H1 (cell line): ENCODE measurements around the gene EPB41L4B. TPM values are rescaled to one million over a fixed set of nuclear protein-coding genes. Genes with fewer than 3 reads are reported as not detected.

Source experiments
- CTCF ChIA-PET: fragments of 300-600 bp; sonication (Branson Sonifier 250); formaldehyde crosslinking; loops from one replicate; lab custom pipeline; 2021; ENCODE audit not compliant: partially characterized antibody; lab: Charles Lee
- POLR2A ChIA-PET: fragments of 300-600 bp; sonication (Branson Sonifier 250); formaldehyde crosslinking; loops from one replicate; lab custom pipeline; 2021; ENCODE audit warnings: inconsistent platforms; ENCODE audit not compliant: partially characterized antibody; lab: Charles Lee
- DNase-seq, 2 experiments: peaks; one replicate each; pipeline versions ENCODE4 v3.0.0 to v3.0.0-alpha.2; 2010 to 2022; ENCODE audit warnings: low spot score in 2 of 2, low read depth in 1 of 2, mixed read lengths in 1 of 2
- FAIRE-seq: peaks from 2 replicates; lab custom pipeline; 2011; peaks lifted over from hg19 to GRCh38; lab: Jason Lieb, UNC
- H2AFZ ChIP-seq: 2 replicates; pipeline ENCODE4 v1.8.1; 2012; ENCODE audit warnings: low read length, inconsistent platforms
- H2AK5ac ChIP-seq: 2 replicates; pipeline ENCODE4 v1.6.1; 2013; ENCODE audit warnings: low read depth, low read length
- H2BK120ac ChIP-seq: replicated peaks from 2 replicates; pipeline ENCODE3; 2013; ENCODE audit warnings: low read depth, low read length, inconsistent platforms
- H2BK12ac ChIP-seq: 2 replicates; pipeline ENCODE4 v1.6.1; 2013; ENCODE audit warnings: low read depth, low read length
- H2BK15ac ChIP-seq: 2 replicates; pipeline ENCODE4 v1.6.1; 2013; ENCODE audit warnings: low read length
- H2BK20ac ChIP-seq: 2 replicates; pipeline ENCODE4 v1.6.1; 2013; ENCODE audit warnings: low read length
- H2BK5ac ChIP-seq: 2 replicates; pipeline ENCODE4 v1.6.1; 2013; ENCODE audit warnings: low read depth, low read length
- H3K14ac ChIP-seq: 2 replicates; pipeline ENCODE4 v1.6.1; 2013; ENCODE audit warnings: inconsistent platforms; ENCODE audit not compliant: insufficient read length
- H3K18ac ChIP-seq: 2 replicates; pipeline ENCODE4 v1.6.1; 2013; ENCODE audit warnings: low read length; ENCODE audit errors: extremely low read depth
- H3K23ac ChIP-seq: 2 replicates; pipeline ENCODE4 v1.6.1; 2013; ENCODE audit warnings: inconsistent platforms; ENCODE audit not compliant: insufficient read length
- H3K23me2 ChIP-seq: 2 replicates; pipeline ENCODE4 v1.6.1; 2013; ENCODE audit warnings: low read depth, low read length
- H3K27ac ChIP-seq: 2 replicates; pipeline ENCODE4 v1.6.1; 2011; ENCODE audit warnings: low read depth, low read length, inconsistent platforms
- H3K27me3 ChIP-seq, 4 experiments: replicated peaks in 1 of 4; 1 replicate in 1 of 4; 2 replicates in 3 of 4; pipeline versions ENCODE4 v1.6.1 to v1.8.1; 2011 to 2013; ENCODE audit warnings: low read length in 3 of 4, mild to moderate bottlenecking in 3 of 4, inconsistent platforms in 2 of 4, mixed read lengths in 2 of 4, moderate library complexity in 1 of 4; ENCODE audit not compliant: control insufficient read depth in 3 of 4, insufficient read depth in 3 of 4; ENCODE audit errors: extremely low read depth in 1 of 4
- H3K36me3 ChIP-seq, 4 experiments: 2 replicates each; pipeline versions ENCODE4 v1.6.1 to v1.8.1; 2011 to 2013; ENCODE audit warnings: mild to moderate bottlenecking in 4 of 4, low read length in 3 of 4, moderate library complexity in 2 of 4, control low read depth in 1 of 4, inconsistent platforms in 1 of 4; ENCODE audit not compliant: insufficient read depth in 4 of 4, control insufficient read depth in 2 of 4
- H3K4ac ChIP-seq: replicated peaks from 2 replicates; pipeline ENCODE3; 2013; ENCODE audit warnings: low read length, low read depth, mixed read lengths, inconsistent platforms; ENCODE audit not compliant: insufficient read length
- H3K4me1 ChIP-seq, 4 experiments: replicated peaks in 1 of 4; 1 replicate in 1 of 4; 2 replicates in 3 of 4; pipeline versions ENCODE4 v1.6.1 to v1.8.1; 2011 to 2013; ENCODE audit warnings: low read length in 3 of 4, inconsistent platforms in 2 of 4, mixed read lengths in 1 of 4; ENCODE audit not compliant: insufficient read depth in 4 of 4, control insufficient read depth in 3 of 4
- H3K4me2 ChIP-seq, 2 experiments: 2 replicates each; pipeline versions ENCODE4 v1.6.1 to v1.8.1; 2011 to 2013; ENCODE audit warnings: low read depth in 2 of 2, low read length in 2 of 2, control low read depth in 1 of 2, inconsistent platforms in 1 of 2, mild to moderate bottlenecking in 1 of 2; ENCODE audit not compliant: insufficient read depth in 1 of 2
- H3K4me3 ChIP-seq, 4 experiments: fragments of 200-600, 300-600 bp in 1 of 4; sonication (generic), shearing (Covaris generic), sonication (Bioruptor Twin) in 1 of 4; 2 replicates each; pipeline versions ENCODE4 v1.5.1 to v1.8.1; 2011 to 2016; ENCODE audit warnings: low read length in 4 of 4, low read depth in 3 of 4, control low read depth in 2 of 4, inconsistent platforms in 2 of 4, mild to moderate bottlenecking in 2 of 4, mixed read lengths in 1 of 4, moderate library complexity in 1 of 4; ENCODE audit not compliant: insufficient read depth in 2 of 4; ENCODE audit errors: extremely low read depth in 1 of 4
- H3K56ac ChIP-seq: replicated peaks from 2 replicates; pipeline ENCODE3; 2013; ENCODE audit warnings: low read depth, mild to moderate bottlenecking, mixed read lengths, low read length, inconsistent platforms; ENCODE audit not compliant: insufficient read length
- H3K79me1 ChIP-seq: 2 replicates; pipeline ENCODE4 v1.6.1; 2013; ENCODE audit warnings: low read depth, low read length, control low read depth
- H3K79me2 ChIP-seq, 2 experiments: 2 replicates each; pipeline versions ENCODE4 v1.6.1 to v1.8.1; 2012 to 2013; ENCODE audit warnings: low read length in 2 of 2, mild to moderate bottlenecking in 2 of 2, inconsistent platforms in 1 of 2; ENCODE audit not compliant: insufficient read depth in 2 of 2, control insufficient read depth in 1 of 2
- H3K9ac ChIP-seq, 4 experiments: replicated peaks in 1 of 4; 1 replicate in 1 of 4; 2 replicates in 3 of 4; pipeline versions ENCODE4 v1.6.1 to v1.8.1; 2011 to 2013; ENCODE audit warnings: low read depth in 3 of 4, low read length in 3 of 4, control low read depth in 2 of 4, mild to moderate bottlenecking in 2 of 4, moderate library complexity in 2 of 4, inconsistent platforms in 1 of 4; ENCODE audit errors: extremely low read depth in 1 of 4
- H3K9me3 ChIP-seq, 2 experiments: 2 replicates each; pipeline versions ENCODE4 v1.6.1 to v1.8.1; 2012 to 2013; ENCODE audit warnings: mild to moderate bottlenecking in 2 of 2, moderate library complexity in 2 of 2, control low read depth in 1 of 2, inconsistent platforms in 1 of 2, low read depth in 1 of 2, low read length in 1 of 2, mixed read lengths in 1 of 2; ENCODE audit not compliant: insufficient read depth in 2 of 2
- H4K20me1 ChIP-seq, 2 experiments: replicated peaks in 1 of 2; 2 replicates each; pipeline versions ENCODE3 to v1.8.1; 2011 to 2013; ENCODE audit warnings: inconsistent platforms in 2 of 2, low read length in 2 of 2, mild to moderate bottlenecking in 1 of 2; ENCODE audit not compliant: insufficient read depth in 2 of 2, control insufficient read depth in 1 of 2
- H4K5ac ChIP-seq: 2 replicates; pipeline ENCODE4 v1.6.1; 2013; ENCODE audit warnings: low read length, low read depth, mixed read lengths, inconsistent platforms; ENCODE audit not compliant: insufficient read length
- H4K8ac ChIP-seq: 2 replicates; pipeline ENCODE4 v1.8.0; 2013; ENCODE audit warnings: mild to moderate bottlenecking, moderate library complexity, low read length, inconsistent platforms; ENCODE audit not compliant: insufficient read depth; ENCODE audit errors: extremely low read depth
- H4K91ac ChIP-seq: replicated peaks from 2 replicates; pipeline ENCODE3; 2013; ENCODE audit warnings: low read length, mixed read lengths, inconsistent platforms; ENCODE audit not compliant: insufficient read length
- CHD1 ChIP-seq: IDR thresholded peaks from 2 replicates; pipeline ENCODE4 v1.6.1; 2012; ENCODE audit warnings: low read depth, low read length, improper control_type of control experiment
- CREB1 ChIP-seq: IDR thresholded peaks from 2 replicates; pipeline ENCODE4 v1.6.1; 2012; ENCODE audit warnings: inconsistent platforms
- EZH2 ChIP-seq: fragments of 200-600 bp; sonication (generic); IDR thresholded peaks from 2 replicates; pipeline ENCODE4 v1.7.1; 2012; ENCODE audit warnings: low read depth, mild to moderate bottlenecking, moderate library complexity, low read length, inconsistent platforms; ENCODE audit not compliant: severe bottlenecking
- HDAC6 ChIP-seq: IDR thresholded peaks from one replicate; pipeline ENCODE4 v1.7.1; 2012; ENCODE audit warnings: low read depth, mild to moderate bottlenecking, inconsistent platforms, low read length, moderate library complexity
- JUND ChIP-seq: IDR thresholded peaks from 2 replicates; pipeline ENCODE4 v1.6.1; 2011; ENCODE audit warnings: mild to moderate bottlenecking, improper control_type of control experiment, low read length
- KDM5A ChIP-seq: fragments of 200-600 bp; IDR thresholded peaks from 2 replicates; pipeline ENCODE4 v1.7.1; 2012; ENCODE audit warnings: mild to moderate bottlenecking, low read length, inconsistent platforms, mixed read lengths
- PHF8 ChIP-seq: fragments of 200-600 bp; sonication (generic); conservative IDR thresholded peaks from 2 replicates; pipeline ENCODE4 v1.7.1; 2012; ENCODE audit warnings: low read depth, mild to moderate bottlenecking, inconsistent platforms, low read length, moderate library complexity
- RNF2 ChIP-seq: fragments of 200-900, 300-1000 bp; sonication (generic); IDR thresholded peaks from 2 replicates; pipeline ENCODE4 v1.7.1; 2016; ENCODE audit warnings: borderline replicate concordance, low read depth, mild to moderate bottlenecking, antibody characterized with exemption, low read length; ENCODE audit not compliant: poor library complexity, severe bottlenecking; ENCODE audit errors: missing control alignments
- SAP30 ChIP-seq: fragments of 300-600 bp; sonication (generic); IDR thresholded peaks from 2 replicates; pipeline ENCODE4 v1.7.1; 2012; ENCODE audit warnings: low read length, moderate library complexity, mild to moderate bottlenecking, inconsistent platforms; ENCODE audit not compliant: insufficient read depth, insufficient replicate concordance
- SP1 ChIP-seq: IDR thresholded peaks from 2 replicates; pipeline ENCODE4 v1.6.1; 2011; ENCODE audit warnings: low read depth, low read length
- SP4 ChIP-seq: IDR thresholded peaks from 2 replicates; pipeline ENCODE4 v1.6.1; 2012; ENCODE audit warnings: low read length, inconsistent platforms
- TAF7 ChIP-seq: optimal IDR thresholded peaks from 2 replicates; pipeline ENCODE3; 2011; ENCODE audit warnings: low read depth, mild to moderate bottlenecking, inconsistent platforms, low read length, moderate library complexity, borderline replicate concordance
- WGBS, 2 experiments: shearing (Covaris generic) in 1 of 2; methylation state at CpG; one replicate each; pipeline versions ENCODE4 v1.1.6 to v1.1.7; 2013 to 2015; ENCODE audit warnings: low lambda C conversion rate in 2 of 2, mixed read lengths in 2 of 2, inconsistent platforms in 1 of 2, low coverage in 1 of 2, missing lambda C conversion rate in 1 of 2; ENCODE audit not compliant: insufficient replicate concordance in 2 of 2, insufficient coverage in 1 of 2, insufficient read length in 1 of 2; ENCODE audit errors: extremely low coverage in 1 of 2, missing lambda C conversion rate in 1 of 2; 5-methylcytosine and 5-hydroxymethylcytosine counted together
- polyA plus RNA-seq, 7 experiments: library from polyadenylated mRNA; depleted of rRNA in 3 of 7; stranded (reverse) in 5 of 7; unstranded in 2 of 7; fragments of >200 nt in 5 of 7; fragments of 200-250 nt in 2 of 7; gene quantifications; 1 replicate in 5 of 7; 2 replicates in 1 of 7; 4 replicates in 1 of 7; pipeline versions ENCODE4 v1.2.1 to v1.2.3, GENCODE V29; 2011 to 2013; ENCODE audit warnings: missing spikeins in 2 of 7, mixed read lengths in 2 of 7
- total RNA-seq: library from RNA; stranded (reverse); fragmentation: NEBNext Ultra II Directional; extraction: Animal tissue kit (Norgen Biotek cat#: 25700); gene quantifications from 2 replicates; pipeline ENCODE4 v1.2.1, GENCODE V29; 2021
- TF ChIP-seq, protein P1 (sequence below): IDR thresholded peaks from 2 replicates; pipeline ENCODE4 v1.6.1; 2012; ENCODE audit warnings: inconsistent platforms

Gene EPB41L4B
- total and polyA plus RNA-seq, 2 of the 8 experiments (the other 6 are each of a cell fraction or from before 2014, with no cell fraction given), result 11.9 to 25.0 TPM

DNA sequence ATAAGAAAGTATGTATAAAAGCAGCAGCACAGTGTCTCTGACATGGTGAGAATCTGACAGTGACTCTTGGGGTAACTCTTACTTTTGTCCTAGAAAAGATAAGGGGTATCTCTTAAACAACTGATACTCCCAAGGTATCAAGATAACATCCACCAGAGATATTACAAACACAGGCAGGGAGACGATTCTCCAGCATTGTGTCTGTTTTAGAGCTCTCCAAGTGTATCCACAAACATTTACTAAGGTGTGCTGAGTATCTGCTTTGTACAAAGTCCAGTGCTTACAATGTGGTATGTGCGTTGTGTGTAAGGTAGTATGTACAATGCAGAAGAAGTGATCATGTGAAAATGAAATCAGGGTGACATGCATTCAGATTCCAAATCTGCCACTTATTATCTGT is 196.7 kb downstream of the EPB41L4B start:
- peaks cover 2% of the 10 kb centered on the region; the same call in 1 of the 2 replicates for H3K23me2 ChIP-seq
- no peak for DNase-seq
- H3K27ac ChIP-seq, result no peak overlapping the region
- no peaks in the 10 kb centered on the region for H4K20me1 ChIP-seq
- no peaks in the 10 kb centered on the region for H3K27me3 ChIP-seq
- no peak overlapping the region for H2BK5ac ChIP-seq
- H2AFZ ChIP-seq, result no peak overlapping the region
- no peak overlapping the region for H2BK120ac ChIP-seq
- no peak overlapping the region for H3K4me2 ChIP-seq
- H2AK5ac ChIP-seq, result no peak overlapping the region
- H4K8ac ChIP-seq, result no peak overlapping the region
- H4K5ac ChIP-seq, result no peak overlapping the region
- H3K36me3 ChIP-seq, result no peaks in the 10 kb centered on the region
- H3K4ac ChIP-seq, result no peak overlapping the region
- 89% methylated on average over 2 of the region's 2 CpGs; no CpG with 5 or more reads in 1 of the 2 experiments for WGBS, 2 experiments
- ChIA-PET CTCF (interaction anchor here (0.6 to 2.8 kb wide), 3 partner anchors 11 to 222 kb away, joined by 3 to 9 read pairs (median 4); no protein-coding TSS in a partner anchor), POLR2A (interaction anchor here (1.1 to 1.2 kb wide), 2 partner anchors 9 to 100 kb away, joined by 3 read pairs; no protein-coding TSS in a partner anchor)
- peaks cover 7 to 11% (median 8%) of the 10 kb centered on the region in 4 experiments; a peak in 6 of 7 replicates for H3K4me1 ChIP-seq
- H3K56ac ChIP-seq, result no peak overlapping the region
- H2BK15ac ChIP-seq, result no peak overlapping the region
- H2BK12ac ChIP-seq, result no peak overlapping the region
- FAIRE-seq, result no peak
- no peak overlapping the region for H3K9ac ChIP-seq
- peaks cover 3 to 5% of the 10 kb centered on the region in 2 experiments; a peak in 2 of 4 replicates for H3K79me2 ChIP-seq
- H3K4me3 ChIP-seq, result no peak overlapping the region
- no peak overlapping the region for H4K91ac ChIP-seq
- H3K14ac ChIP-seq, result no peak overlapping the region
- H2BK20ac ChIP-seq, result no peak overlapping the region
- peaks cover 5% of the 10 kb centered on the region; the same call in 1 of the 2 replicates for H3K79me1 ChIP-seq
- H3K9me3 ChIP-seq, result no peaks in the 10 kb centered on the region
- H3K23ac ChIP-seq, result no peak overlapping the region
- no peak overlapping the region for H3K18ac ChIP-seq
- TF ChIP-seq CREB1, result no peak
- TF ChIP-seq CHD1, result no peak
- TF ChIP-seq PHF8, result no peak
- TF ChIP-seq KDM5A, result no peak
- TF ChIP-seq SP1, result no peak
- TF ChIP-seq RNF2, result no peak
- TF ChIP-seq JUND, result no peak
- TF ChIP-seq TAF7, result no peak
- no peak for TF ChIP-seq SAP30
- TF ChIP-seq, protein P1, sequence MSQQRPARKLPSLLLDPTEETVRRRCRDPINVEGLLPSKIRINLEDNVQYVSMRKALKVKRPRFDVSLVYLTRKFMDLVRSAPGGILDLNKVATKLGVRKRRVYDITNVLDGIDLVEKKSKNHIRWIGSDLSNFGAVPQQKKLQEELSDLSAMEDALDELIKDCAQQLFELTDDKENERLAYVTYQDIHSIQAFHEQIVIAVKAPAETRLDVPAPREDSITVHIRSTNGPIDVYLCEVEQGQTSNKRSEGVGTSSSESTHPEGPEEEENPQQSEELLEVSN, result no peak
- TF ChIP-seq SP4, result no peak
- TF ChIP-seq EZH2, result no peak
- no peak for TF ChIP-seq HDAC6
